MM.1S (cell line): ENCODE measurements around the gene SKAP2.

Source experiments
- DNase-seq: peaks from one replicate; pipeline ENCODE4 v3.0.0-alpha.2; 2015
- H2AFZ ChIP-seq: fragments of 300-600 bp; sonication (generic); 2 replicates; pipeline ENCODE4 v1.6.0; 2016; ENCODE audit warnings: antibody characterized with exemption, low read length
- H3F3A ChIP-seq: fragments of 300-600 bp; sonication (generic); 2 replicates; pipeline ENCODE4 v1.6.1; 2016; ENCODE audit warnings: mild to moderate bottlenecking, antibody characterized with exemption, low read length, moderate library complexity, mixed read lengths; ENCODE audit not compliant: insufficient read depth
- H3K27ac ChIP-seq: fragments of 300-600 bp; sonication (generic); 2 replicates; pipeline ENCODE4 v1.5.1; 2016; ENCODE audit warnings: mild to moderate bottlenecking, low read length
- H3K27me3 ChIP-seq: fragments of 300-600 bp; sonication (generic); replicated peaks from 2 replicates; pipeline ENCODE4 v1.6.0; 2016; ENCODE audit warnings: low read length; ENCODE audit not compliant: insufficient read depth
- H3K36me3 ChIP-seq: fragments of 300-600 bp; sonication (generic); replicated peaks from 2 replicates; pipeline ENCODE4 v1.6.1; 2016; ENCODE audit warnings: mild to moderate bottlenecking, low read length, mixed read lengths; ENCODE audit not compliant: insufficient read depth
- H3K4me1 ChIP-seq: fragments of 300-600 bp; sonication (generic); 2 replicates; pipeline ENCODE4 v1.6.1; 2016; ENCODE audit warnings: low read length, mixed read lengths
- H3K4me2 ChIP-seq: fragments of 300-600 bp; sonication (generic); 2 replicates; pipeline ENCODE4 v1.6.0; 2016; ENCODE audit warnings: low read depth, low read length
- H3K4me3 ChIP-seq: fragments of 300-600 bp; sonication (generic); 2 replicates; pipeline ENCODE4 v1.5.1; 2016; ENCODE audit warnings: low read length, mixed read lengths
- H3K79me2 ChIP-seq: fragments of 300-600 bp; sonication (generic); 2 replicates; pipeline ENCODE4 v1.6.1; 2016; ENCODE audit warnings: mixed run types, low read length, mixed read lengths
- H3K9ac ChIP-seq: fragments of 300-600 bp; sonication (generic); 2 replicates; pipeline ENCODE4 v1.6.1; 2016; ENCODE audit warnings: low read length, mixed read lengths
- H3K9me2 ChIP-seq: fragments of 300-600 bp; sonication (generic); replicated peaks from 2 replicates; pipeline ENCODE4 v1.6.1; 2016; ENCODE audit warnings: mild to moderate bottlenecking, low read length, mixed read lengths; ENCODE audit not compliant: insufficient read depth
- H3K9me3 ChIP-seq: fragments of 300-600 bp; sonication (generic); replicated peaks from 2 replicates; pipeline ENCODE4 v1.6.1; 2016; ENCODE audit warnings: mild to moderate bottlenecking, low read length, mixed read lengths; ENCODE audit not compliant: insufficient read depth
- H4K20me1 ChIP-seq: fragments of 300-600 bp; sonication (generic); 2 replicates; pipeline ENCODE4 v1.6.1; 2016; ENCODE audit warnings: mild to moderate bottlenecking, low read length, moderate library complexity, mixed read lengths; ENCODE audit not compliant: insufficient read depth
- CTCF ChIP-seq: fragments of 300-600 bp; sonication (generic); IDR thresholded peaks from 2 replicates; pipeline ENCODE4 v1.5.1; 2016; ENCODE audit warnings: antibody characterized with exemption, low read length, mixed read lengths
- EZH2 ChIP-seq: fragments of 300-600 bp; sonication (generic); optimal IDR thresholded peaks from 2 replicates; pipeline ENCODE3; 2017; ENCODE audit warnings: low read depth, mild to moderate bottlenecking, antibody characterized with exemption, low read length, mixed read lengths
- EZH2phosphoT487 ChIP-seq: fragments of 300-600 bp; sonication (generic); IDR thresholded peaks from 2 replicates; pipeline ENCODE4 v1.6.1; 2018; ENCODE audit warnings: antibody characterized with exemption, low read length

SKAP2 gene

GRCh38 chr7:26858241-26858715, 6.1 kb downstream of the SKAP2 start:
- TF ChIP-seq CTCF (no peak), EZH2phosphoT487 (no peak), EZH2 (no peak)
- Histone ChIP-seq H3K9ac (no peak overlapping the region), H3F3A (0 out of 2 replicates have a peak, but pooled peaks cover 2% of the 10 kb centered on the region), H2AFZ (no peak overlapping the region), H3K4me1 (no peaks in the 10 kb centered on the region; the same call in 1 of the 2 replicates), H3K9me2 (no peaks in the 10 kb centered on the region), H4K20me1 (no peaks in the 10 kb centered on the region), H3K27me3 (no peaks in the 10 kb centered on the region), H3K27ac (no peak overlapping the region), H3K4me2 (no peak overlapping the region), H3K79me2 (peaks cover 10% of the 10 kb centered on the region), H3K36me3 (no peaks in the 10 kb centered on the region), H3K9me3 (no peaks in the 10 kb centered on the region), H3K4me3 (no peak overlapping the region)
- DNase-seq: no peak

- TF ChIP-seq CTCF (no peak), EZH2 (no peak), EZH2phosphoT487 (no peak)
- Histone ChIP-seq H3K9me2 (no peaks in the 10 kb centered on the region), H3K4me2 (no peak overlapping the region), H3K27me3 (no peaks in the 10 kb centered on the region), H3K36me3 (no peaks in the 10 kb centered on the region), H3K27ac (no peak overlapping the region), H3K9me3 (no peaks in the 10 kb centered on the region), H3K4me1 (no peaks in the 10 kb centered on the region; the same call in 1 of the 2 replicates), H2AFZ (no peak overlapping the region), H4K20me1 (no peaks in the 10 kb centered on the region), H3K4me3 (no peak overlapping the region), H3K79me2 (peaks cover 3% of the 10 kb centered on the region; the same call in 1 of the 2 replicates), H3K9ac (no peak overlapping the region), H3F3A (no peaks in the 10 kb centered on the region)
- no peak for DNase-seq
Measured at GRCh38 chr7:26857506-26858240, 6.7 kb downstream of the SKAP2 start.

GRCh38 chr7:26857170-26857505, 7.3 kb downstream of the SKAP2 start:
- Histone ChIP-seq H2AFZ (no peak overlapping the region), H3K9ac (no peak overlapping the region), H3K9me3 (no peaks in the 10 kb centered on the region), H3K79me2 (no peaks in the 10 kb centered on the region), H4K20me1 (no peaks in the 10 kb centered on the region), H3K36me3 (no peaks in the 10 kb centered on the region), H3K4me2 (no peak overlapping the region), H3K9me2 (no peaks in the 10 kb centered on the region), H3K27ac (no peak overlapping the region), H3K4me1 (no peaks in the 10 kb centered on the region), H3K27me3 (no peaks in the 10 kb centered on the region), H3F3A (no peaks in the 10 kb centered on the region), H3K4me3 (no peak overlapping the region)
- DNase-seq: no peak
- TF ChIP-seq EZH2phosphoT487 (no peak), CTCF (no peak), EZH2 (no peak)
